ENCODE measurements around the gene BCL6B.

- TF ChIP-seq, protein P1, sequence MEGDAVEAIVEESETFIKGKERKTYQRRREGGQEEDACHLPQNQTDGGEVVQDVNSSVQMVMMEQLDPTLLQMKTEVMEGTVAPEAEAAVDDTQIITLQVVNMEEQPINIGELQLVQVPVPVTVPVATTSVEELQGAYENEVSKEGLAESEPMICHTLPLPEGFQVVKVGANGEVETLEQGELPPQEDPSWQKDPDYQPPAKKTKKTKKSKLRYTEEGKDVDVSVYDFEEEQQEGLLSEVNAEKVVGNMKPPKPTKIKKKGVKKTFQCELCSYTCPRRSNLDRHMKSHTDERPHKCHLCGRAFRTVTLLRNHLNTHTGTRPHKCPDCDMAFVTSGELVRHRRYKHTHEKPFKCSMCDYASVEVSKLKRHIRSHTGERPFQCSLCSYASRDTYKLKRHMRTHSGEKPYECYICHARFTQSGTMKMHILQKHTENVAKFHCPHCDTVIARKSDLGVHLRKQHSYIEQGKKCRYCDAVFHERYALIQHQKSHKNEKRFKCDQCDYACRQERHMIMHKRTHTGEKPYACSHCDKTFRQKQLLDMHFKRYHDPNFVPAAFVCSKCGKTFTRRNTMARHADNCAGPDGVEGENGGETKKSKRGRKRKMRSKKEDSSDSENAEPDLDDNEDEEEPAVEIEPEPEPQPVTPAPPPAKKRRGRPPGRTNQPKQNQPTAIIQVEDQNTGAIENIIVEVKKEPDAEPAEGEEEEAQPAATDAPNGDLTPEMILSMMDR (IDR thresholded peaks at IDR 0.05), result no peak
- TF ChIP-seq POLR2A (IDR thresholded peaks at IDR 0.05), result no peak
- TF ChIP-seq POLR2AphosphoS5 (IDR thresholded peaks at IDR 0.05), result no peak
These were observed 36.2 kb upstream of the BCL6B start for GRCh38 chr17:6986676-6987075.
